HepG2 (cell line): Measurements from ENCODE around the gene CNBD2. TPM values are rescaled to one million over a fixed set of nuclear protein-coding genes. Genes with fewer than 3 reads are reported as not detected.
A peak's percentile ranks its signal among the peaks of the same experiment; 100 is the strongest.

Experiments
- ETS1 ChIP-seq: sonication (generic); formaldehyde crosslinking; IDR thresholded peaks from 2 replicates; pipeline ENCODE4 v1.4.0; 2020; ENCODE audit warnings: missing genetic modification reagents
- GATAD1 ChIP-seq: IDR thresholded peaks from 2 replicates; pipeline ENCODE4 v1.6.1; 2016; ENCODE audit warnings: missing genetic modification reagents, missing compliant biosample characterization
- MAFG ChIP-seq: sonication (generic); formaldehyde crosslinking; IDR thresholded peaks from 2 replicates; pipeline ENCODE4 v1.5.1; 2020; ENCODE audit warnings: mild to moderate bottlenecking, missing genetic modification reagents
- MIER3 ChIP-seq: IDR thresholded peaks from 2 replicates; pipeline ENCODE4 v1.6.1; 2016; ENCODE audit warnings: missing compliant biosample characterization, borderline replicate concordance
- MLXIP ChIP-seq: sonication (generic); formaldehyde crosslinking; IDR thresholded peaks from 2 replicates; pipeline ENCODE4 v1.9.0; 2021; ENCODE audit warnings: missing genetic modification reagents, borderline replicate concordance
- NAIF1 ChIP-seq: sonication (generic); formaldehyde crosslinking; IDR thresholded peaks from 2 replicates; pipeline ENCODE4 v1.5.0; 2020; ENCODE audit warnings: mild to moderate bottlenecking, missing genetic modification reagents, borderline replicate concordance
- NFE2L2 ChIP-seq: fragments of 150-350 bp; IDR thresholded peaks from 2 replicates; pipeline ENCODE4 v1.6.1; 2014; ENCODE audit warnings: low read length
- PBX2 ChIP-seq: IDR thresholded peaks from 2 replicates; pipeline ENCODE4 v1.6.1; 2016; ENCODE audit warnings: control low read depth
- TMF1 ChIP-seq: sonication (generic); formaldehyde crosslinking; IDR thresholded peaks from 2 replicates; pipeline ENCODE4 v1.8.1; 2022; ENCODE audit warnings: low read depth, missing genetic modification reagents
- U2AF1 ChIP-seq: fragments of 200-400 bp; formaldehyde crosslinking; optimal IDR thresholded peaks from 2 replicates; pipeline ENCODE3; 2017; ENCODE audit warnings: mild to moderate bottlenecking, low read depth, low read length
- ZBTB42 ChIP-seq: sonication (generic); formaldehyde crosslinking; IDR thresholded peaks from 2 replicates; pipeline ENCODE4 v1.5.0; 2020; ENCODE audit warnings: mild to moderate bottlenecking, missing genetic modification reagents
- ZNF382 ChIP-seq: sonication (generic); formaldehyde crosslinking; IDR thresholded peaks from 2 replicates; pipeline ENCODE4 v1.5.0; 2020; ENCODE audit warnings: missing genetic modification reagents, mild to moderate bottlenecking, borderline replicate concordance
- ZNF558 ChIP-seq: sonication (generic); formaldehyde crosslinking; IDR thresholded peaks from 2 replicates; pipeline ENCODE4 v1.9.0; 2022; ENCODE audit warnings: mild to moderate bottlenecking, missing genetic modification reagents, borderline replicate concordance
- ZNF691 ChIP-seq: sonication (generic); formaldehyde crosslinking; IDR thresholded peaks from 2 replicates; pipeline ENCODE4 v1.4.0; 2020; ENCODE audit warnings: missing genetic modification reagents, low read depth, mild to moderate bottlenecking, borderline replicate concordance
- ZNF749 ChIP-seq: sonication (generic); formaldehyde crosslinking; IDR thresholded peaks from 2 replicates; pipeline ENCODE4 v1.8.0; 2022; ENCODE audit warnings: mild to moderate bottlenecking, missing genetic modification reagents, moderate library complexity, borderline replicate concordance
- polyA plus RNA-seq, 8 experiments: library from polyadenylated mRNA; depleted of rRNA in 3 of 8; stranded (reverse) in 7 of 8; unstranded in 1 of 8; fragments of >200 nt; fragmentation: Illumina TruSeq in 4 of 8; extraction: Trizol in 4 of 8; gene quantifications; 2 replicates each; pipeline versions ENCODE4 v1.2.1 to v1.2.3, GENCODE V29; 2011 to 2016; ENCODE audit warnings: low read depth in 4 of 8, missing spikeins in 1 of 8, mixed read lengths in 1 of 8; ENCODE audit not compliant: insufficient read depth in 1 of 8
- total RNA-seq, 5 experiments: library from RNA; depleted of rRNA; stranded (reverse); fragments of >200 nt; fragmentation: Illumina TruSeq; extraction: Trizol; gene quantifications; 2 replicates each; pipeline ENCODE4 v1.2.3, GENCODE V29; 2016; ENCODE audit warnings: low read depth in 1 of 5
- TF ChIP-seq, protein P1 (sequence below): sonication (generic); formaldehyde crosslinking; IDR thresholded peaks from 2 replicates; pipeline ENCODE4 v1.5.0; 2020; ENCODE audit warnings: missing genetic modification reagents, mild to moderate bottlenecking, borderline replicate concordance
- TF ChIP-seq, protein P2 (sequence below): sonication (generic); formaldehyde crosslinking; IDR thresholded peaks from 2 replicates; pipeline ENCODE4 v1.4.0; 2020; ENCODE audit warnings: missing genetic modification reagents

Gene CNBD2
- total and polyA plus RNA-seq, 2 of the 13 experiments (the other 11 are each of a cell fraction or from before 2014, with no cell fraction given), result 12.4 to 22.8 TPM

DNA sequence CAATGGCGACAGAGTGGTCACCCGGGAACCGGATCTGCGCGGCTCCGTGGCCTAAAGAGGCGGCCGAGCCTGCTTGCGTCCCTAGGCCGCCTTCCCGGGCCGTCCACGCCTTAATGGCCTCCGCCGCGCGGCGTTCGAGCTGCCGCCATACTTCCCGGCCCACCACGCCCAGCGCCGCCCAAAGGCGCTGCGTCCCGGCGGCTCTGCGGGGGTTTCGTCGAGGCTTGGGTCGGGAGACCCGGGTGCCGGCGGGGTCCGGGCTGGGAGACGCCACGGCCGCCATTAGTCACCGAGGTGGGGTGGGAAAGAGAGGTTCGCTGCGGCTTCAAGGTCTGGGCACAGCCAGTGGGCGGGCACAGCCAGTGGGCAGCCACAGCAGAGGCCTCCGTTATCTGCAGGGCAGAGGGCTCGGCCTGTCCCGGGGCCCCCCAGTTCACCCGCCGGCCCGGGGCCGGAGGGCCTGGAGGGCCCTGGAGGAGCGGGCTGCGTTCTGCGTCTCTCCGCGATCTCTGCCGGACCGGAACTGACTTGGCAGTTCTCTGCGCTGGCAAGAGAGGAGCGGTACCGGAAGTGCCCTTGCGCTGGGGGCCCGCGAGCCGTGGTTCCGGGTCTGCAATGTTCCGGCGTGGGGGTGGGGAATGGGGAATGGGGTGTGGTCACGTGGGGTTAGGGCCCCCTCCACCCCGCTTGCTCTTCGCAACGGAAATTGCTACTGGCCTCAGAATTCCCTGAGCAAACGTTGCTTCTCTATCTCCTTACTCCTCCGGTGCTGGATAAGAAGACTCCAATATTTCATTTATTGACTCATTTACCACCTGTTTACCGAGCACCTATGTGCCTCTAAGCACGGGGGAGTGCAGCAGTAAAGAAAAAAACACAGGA is 82.3 kb downstream of the CNBD2 start (continued):
- TF ChIP-seq TMF1 (CRISPR knock-in tag) (peak; percentile 97), U2AF1 (no peak), PBX2 (CRISPR knock-in tag) (no peak), MLXIP (CRISPR knock-in tag) (no peak), ZBTB42 (CRISPR knock-in tag) (peak; percentile 97), ZNF382 (no peak), MIER3 (CRISPR knock-in tag) (peak; percentile 94; the same call in 1 of the 2 replicates), NAIF1 (CRISPR knock-in tag) (peak; percentile 94), NFE2L2 (peak; percentile 79), GATAD1 (peak; percentile 91), ZNF749 (CRISPR knock-in tag) (0 out of 2 replicates have a peak, but pooled peaks have one; percentile 65), ETS1 (no peak), MAFG (CRISPR knock-in tag) (peak; percentile 90), ZNF558 (CRISPR knock-in tag) (peak; percentile 88), ZNF691 (CRISPR knock-in tag) (peak; percentile 99)
- TF ChIP-seq, protein P1, sequence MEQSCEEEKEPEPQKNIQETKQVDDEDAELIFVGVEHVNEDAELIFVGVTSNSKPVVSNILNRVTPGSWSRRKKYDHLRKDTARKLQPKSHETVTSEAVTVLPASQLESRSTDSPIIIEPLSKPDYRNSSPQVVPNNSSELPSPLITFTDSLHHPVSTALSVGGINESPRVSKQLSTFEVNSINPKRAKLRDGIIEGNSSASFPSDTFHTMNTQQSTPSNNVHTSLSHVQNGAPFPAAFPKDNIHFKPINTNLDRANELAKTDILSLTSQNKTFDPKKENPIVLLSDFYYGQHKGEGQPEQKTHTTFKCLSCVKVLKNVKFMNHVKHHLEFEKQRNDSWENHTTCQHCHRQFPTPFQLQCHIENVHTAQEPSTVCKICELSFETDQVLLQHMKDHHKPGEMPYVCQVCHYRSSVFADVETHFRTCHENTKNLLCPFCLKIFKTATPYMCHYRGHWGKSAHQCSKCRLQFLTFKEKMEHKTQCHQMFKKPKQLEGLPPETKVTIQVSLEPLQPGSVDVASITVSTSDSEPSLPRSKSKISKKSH, result peak; percentile 86; the same call in 1 of the 2 replicates
- TF ChIP-seq, protein P2, sequence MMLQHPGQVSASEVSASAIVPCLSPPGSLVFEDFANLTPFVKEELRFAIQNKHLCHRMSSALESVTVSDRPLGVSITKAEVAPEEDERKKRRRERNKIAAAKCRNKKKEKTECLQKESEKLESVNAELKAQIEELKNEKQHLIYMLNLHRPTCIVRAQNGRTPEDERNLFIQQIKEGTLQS (CRISPR knock-in tag), result no peak; the same call in none of the 2 replicates
